ENCODE measurements around the gene BEX2. TPM values are rescaled to one million over a fixed set of nuclear protein-coding genes. Genes with fewer than 3 reads are reported as not detected.

The BEX2 gene
- total and polyA plus RNA-seq, 4 donors, result 2.3 to 13.4 (median 3.6) TPM

DNA sequence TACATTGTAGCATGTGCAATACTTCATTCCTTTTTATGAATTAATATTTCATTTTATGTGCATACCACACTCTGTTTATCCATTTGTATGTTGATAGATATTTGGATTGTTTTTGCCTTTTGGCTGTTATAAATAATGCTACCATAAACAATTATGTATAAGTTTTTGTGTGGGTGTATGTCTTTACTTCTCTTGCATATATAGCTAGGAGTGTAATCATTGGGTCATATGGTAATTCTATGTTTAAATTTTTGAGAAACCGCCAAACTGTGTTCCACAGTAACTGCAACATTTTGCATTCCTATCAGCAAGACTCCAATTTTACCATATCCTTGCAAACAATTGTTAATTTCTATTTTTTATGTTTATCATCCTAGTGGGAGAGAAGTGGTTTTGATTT, 31.2 kb downstream of the BEX2 start:
- Histone ChIP-seq H3K27ac (ENCODE audit: low read depth in 1 of 2, low read length in 2 of 2) (no peak overlapping the region), H3K9me3 (ENCODE audit: control insufficient read depth, low read length) (no peaks in the 10 kb centered on the region), H3K4me3 (ENCODE audit: low read length in 2 of 2) (no peak overlapping the region), H3K36me3 (ENCODE audit: control insufficient read depth in 1 of 2, insufficient read depth in 2 of 2, low read length in 1 of 2) (no peaks in the 10 kb centered on the region), H3K27me3 (ENCODE audit: control insufficient read depth in 1 of 2, insufficient read depth in 2 of 2, low read length in 1 of 2) (no peaks in the 10 kb centered on the region), H3K4me1 (ENCODE audit: control insufficient read depth in 1 of 2, insufficient read depth in 2 of 2, low read length in 2 of 2) (no peaks in the 10 kb centered on the region)
- intact Hi-C loops (cut with DNase I), result no loop called here
- 68 to 75% methylated on average over 1 of the region's 1 CpG for WGBS, 2 donors
- DNase-seq (no peak), ATAC-seq (ENCODE audit: low FRiP score) (no peak)

DNA sequence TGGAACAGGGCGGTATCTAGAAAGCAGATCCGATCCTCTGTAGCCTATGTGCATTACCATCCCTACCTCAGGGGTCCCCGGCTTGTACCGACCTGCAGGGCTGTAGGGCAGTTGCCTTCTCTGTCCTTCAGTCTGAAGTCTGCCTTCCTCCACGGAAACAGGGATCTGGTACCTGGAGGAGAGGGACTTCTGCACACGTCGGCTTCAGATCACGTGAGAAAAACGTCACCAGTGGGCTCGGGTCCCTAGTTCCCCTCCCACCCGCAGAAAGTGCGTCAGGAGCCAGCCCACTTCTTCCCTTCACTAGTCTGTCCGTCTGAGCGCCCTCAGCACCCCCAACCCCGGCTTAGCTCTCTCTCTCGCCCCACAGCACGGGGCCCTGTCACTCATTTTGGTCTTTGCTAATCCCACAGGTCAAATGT, 34.2 kb downstream of the BEX2 start, which contains the start of gene TCEAL5:
TCEAL5 (minus strand) TSS at position 170 of the 422 bp plus-strand sequence. CDS start 2,187 bp downstream, outside the sequence.
- Histone ChIP-seq H3K9me3 (ENCODE audit: control insufficient read depth, low read length) (no peaks in the 10 kb centered on the region), H3K36me3 (ENCODE audit: control insufficient read depth in 1 of 2, insufficient read depth in 2 of 2, low read length in 1 of 2) (no peaks in the 10 kb centered on the region), H3K4me1 (ENCODE audit: control insufficient read depth in 1 of 2, insufficient read depth in 2 of 2, low read length in 2 of 2) (no peaks in the 10 kb centered on the region), H3K27ac (ENCODE audit: low read depth in 1 of 2, low read length in 2 of 2) (no peak within 1 kb of the TSS), H3K4me3 (ENCODE audit: low read length in 2 of 2) (peak within 1 kb of the TSS; percentile 5 to 38), H3K27me3 (ENCODE audit: control insufficient read depth in 1 of 2, insufficient read depth in 2 of 2, low read length in 1 of 2) (no peaks in the 10 kb centered on the region)
- 1 to 19% methylated on average over 17 of the region's 17 CpGs for WGBS, 2 donors
- ATAC-seq (ENCODE audit: low FRiP score) (peak; percentile 54), DNase-seq (no peak)
- intact Hi-C loops (cut with DNase I), result no loop called here

DNA sequence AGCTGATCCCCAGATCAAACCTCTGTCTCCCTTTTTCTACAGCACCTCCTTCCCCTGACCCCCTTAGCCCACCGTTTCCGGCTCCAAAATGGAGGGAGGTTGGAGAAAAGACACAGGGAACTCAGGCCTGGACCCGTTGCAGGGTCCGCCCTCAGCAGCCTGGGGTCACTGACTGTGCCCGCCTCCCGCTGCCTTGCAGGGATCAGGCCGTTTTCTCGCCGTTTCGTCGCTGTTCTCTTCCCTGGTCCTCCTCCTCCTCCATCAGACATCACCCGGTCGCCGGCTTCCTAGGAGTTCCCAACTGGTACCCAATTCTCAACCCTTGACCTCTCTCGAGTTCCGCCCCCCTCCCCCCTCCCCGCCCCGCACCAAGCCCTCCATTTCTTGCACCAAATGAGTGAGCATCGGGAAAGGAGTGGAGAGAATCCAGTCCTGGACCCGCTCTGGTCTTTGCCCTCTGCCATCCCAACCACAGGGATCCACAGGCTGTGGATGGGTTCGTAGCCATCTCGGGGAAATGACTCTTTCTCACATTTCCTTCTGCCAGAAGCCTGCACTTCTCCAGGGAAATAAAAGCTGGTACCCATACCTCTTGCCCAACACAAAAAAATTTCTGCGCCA, 34.7 kb downstream of the BEX2 start:
- DNase-seq, result peak in 1 of 2 donors; percentile 74
- no peak overlapping the region for H3K27ac ChIP-seq (ENCODE audit: low read depth in 1 of 2, low read length in 2 of 2)
- H3K36me3 ChIP-seq (ENCODE audit: control insufficient read depth in 1 of 2, insufficient read depth in 2 of 2, low read length in 1 of 2), result no peaks in the 10 kb centered on the region
- H3K4me3 ChIP-seq (ENCODE audit: low read length in 2 of 2), result peak overlapping the region; percentile 5 to 38
- peak; percentile 45 for ATAC-seq (ENCODE audit: low FRiP score)
- no peaks in the 10 kb centered on the region for H3K4me1 ChIP-seq (ENCODE audit: control insufficient read depth in 1 of 2, insufficient read depth in 2 of 2, low read length in 2 of 2)
- H3K27me3 ChIP-seq (ENCODE audit: control insufficient read depth in 1 of 2, insufficient read depth in 2 of 2, low read length in 1 of 2), result no peaks in the 10 kb centered on the region
- H3K9me3 ChIP-seq (ENCODE audit: control insufficient read depth, low read length), result no peaks in the 10 kb centered on the region
- intact Hi-C loops (cut with DNase I), result no loop called here
- WGBS, 2 donors, result 2 to 23% methylated on average over 16 to 23 of the region's 23 CpGs

DNA sequence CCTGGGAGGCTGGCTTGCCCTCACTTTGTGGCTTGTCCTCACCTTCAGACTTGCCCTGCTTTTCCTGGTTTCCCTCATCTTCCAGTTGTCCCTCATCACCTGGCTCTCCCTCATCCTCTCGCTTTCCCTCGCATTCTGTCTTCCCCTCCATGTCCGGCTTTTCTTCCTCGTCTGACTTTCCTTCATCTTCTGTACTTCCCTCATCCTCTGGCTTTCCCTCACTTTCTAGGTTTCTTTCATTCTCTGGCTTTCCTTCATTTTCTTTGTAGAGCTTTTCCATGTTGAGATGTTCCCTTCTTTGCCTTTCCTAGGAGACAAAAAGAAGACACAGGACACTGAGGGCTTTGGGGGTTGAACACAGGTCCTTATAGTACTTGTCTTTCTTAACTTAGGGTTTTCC, 36.5 kb downstream of the BEX2 start:
- H3K36me3 ChIP-seq (ENCODE audit: control insufficient read depth in 1 of 2, insufficient read depth in 2 of 2, low read length in 1 of 2), result no peaks in the 10 kb centered on the region
- DNase-seq, result no peak
- H3K4me1 ChIP-seq (ENCODE audit: control insufficient read depth in 1 of 2, insufficient read depth in 2 of 2, low read length in 2 of 2), result no peaks in the 10 kb centered on the region
- WGBS, 2 donors, result 94 to 97% methylated on average over 4 of the region's 4 CpGs
- no peaks in the 10 kb centered on the region for H3K9me3 ChIP-seq (ENCODE audit: control insufficient read depth, low read length)
- H3K4me3 ChIP-seq (ENCODE audit: low read length in 2 of 2), result no peak overlapping the region
- ATAC-seq (ENCODE audit: low FRiP score), result no peak
- H3K27me3 ChIP-seq (ENCODE audit: control insufficient read depth in 1 of 2, insufficient read depth in 2 of 2, low read length in 1 of 2), result no peaks in the 10 kb centered on the region
- intact Hi-C loops (cut with DNase I), result no loop called here
- no peak overlapping the region for H3K27ac ChIP-seq (ENCODE audit: low read depth in 1 of 2, low read length in 2 of 2)

Other genes with a start within 250 kb of the BEX2 start
- gene BEX1, start 246.8 kb downstream of the BEX2 start, total RNA-seq, result 1 to 10 TPM in 1 of 2 donors, under 1 TPM in 1; 0.48 to 1.2 TPM
- 1 to 10 TPM in 1 of 2 donors, under 1 TPM in 1; 0.36 to 1.1 TPM for gene BEX1, start 246.8 kb downstream of the BEX2 start, polyA plus RNA-seq
- gene NXF3, start 217.8 kb downstream of the BEX2 start, total RNA-seq, result 1 to 10 TPM; 1.7 to 3.1 TPM
- gene NXF3, start 217.8 kb downstream of the BEX2 start, polyA plus RNA-seq, result 1 to 10 TPM in 1 of 2 donors, not detected in 1; 4.0 TPM
- gene BEX4, start 95.9 kb downstream of the BEX2 start, total RNA-seq, result 10 to 100 TPM; 30.6 to 39.6 TPM
- 10 to 100 TPM; 41.7 to 61.7 TPM for gene BEX4, start 95.9 kb downstream of the BEX2 start, polyA plus RNA-seq
- 10 to 100 TPM; 43.4 to 50.1 TPM for gene TCEAL8, start 55.8 kb downstream of the BEX2 start, total RNA-seq
- gene TCEAL8, start 55.8 kb downstream of the BEX2 start, polyA plus RNA-seq, result 100 to 1,000 TPM in 1 of 2 donors, 10 to 100 TPM in 1; 80.1 to 127 TPM
- gene TCEAL5, start 34.2 kb downstream of the BEX2 start, total RNA-seq, result 1 to 10 TPM; 1.6 to 1.8 TPM
- gene TCEAL5, start 34.2 kb downstream of the BEX2 start, polyA plus RNA-seq, result 10 to 100 TPM in 1 of 2 donors, under 1 TPM in 1; 0.28 to 11.5 TPM
- gene TCEAL7, start 19.2 kb upstream of the BEX2 start, total RNA-seq, result 10 to 100 TPM in 1 of 2 donors, 1 to 10 TPM in 1; 8.4 to 12.7 TPM
- 10 to 100 TPM in 1 of 2 donors, 1 to 10 TPM in 1; 6.7 to 21.9 TPM for gene TCEAL7, start 19.2 kb upstream of the BEX2 start, polyA plus RNA-seq
- 10 to 100 TPM; 53.2 to 55.3 TPM for gene TCEAL9, start 45.5 kb upstream of the BEX2 start, total RNA-seq
- gene TCEAL9, start 45.5 kb upstream of the BEX2 start, polyA plus RNA-seq, result 100 to 1,000 TPM; 178 to 199 TPM
- gene BEX3, start 65.5 kb upstream of the BEX2 start, total RNA-seq, result 10 to 100 TPM; 64.8 to 83.7 TPM
- 100 to 1,000 TPM; 201 to 237 TPM for gene BEX3, start 65.5 kb upstream of the BEX2 start, polyA plus RNA-seq
- 1 to 10 TPM; 1.3 to 1.8 TPM for gene RAB40A, start 208.5 kb upstream of the BEX2 start, total RNA-seq
- gene RAB40A, start 208.5 kb upstream of the BEX2 start, polyA plus RNA-seq, result 1 to 10 TPM in 1 of 2 donors, not detected in 1; 3.5 TPM